HG02588 (cell line): Measurements from ENCODE around the gene DGKD.

Experiments
- ATAC-seq: cut with Tn5 transposase; IDR thresholded peaks from one replicate; pipeline ENCODE4 v1.9.1; 2021; ENCODE audit warnings: mild to moderate bottlenecking, moderate library complexity; ENCODE audit not compliant: unreplicated experiment

The DGKD gene

GRCh38 chr2:233441161-233442027 is 87.1 kb downstream of the DGKD start:
- ATAC-seq = no peak

GRCh38 chr2:233442028-233442310 is 87.7 kb downstream of the DGKD start:
- no peak for ATAC-seq

- no peak for ATAC-seq
Measured at GRCh38 chr2:233443511-233444183, 89.4 kb downstream of the DGKD start.

- ATAC-seq = no peak
Measured at GRCh38 chr2:233444501-233444900, 90.2 kb downstream of the DGKD start.

GRCh38 chr2:233445152-233445830 is 91.0 kb downstream of the DGKD start:
- ATAC-seq = no peak

- no peak for ATAC-seq
Measured at GRCh38 chr2:233446121-233446520, 91.8 kb downstream of the DGKD start.

- no peak for ATAC-seq
Measured at GRCh38 chr2:233446606-233447305, 92.5 kb downstream of the DGKD start.

GRCh38 chr2:233447506-233448219 is 93.4 kb downstream of the DGKD start:
- no peak for ATAC-seq

GRCh38 chr2:233448220-233448559 is 93.9 kb downstream of the DGKD start:
- ATAC-seq = no peak

GRCh38 chr2:233448575-233448974 is 94.3 kb downstream of the DGKD start:
- ATAC-seq = no peak

GRCh38 chr2:233449081-233449901 is 95.0 kb downstream of the DGKD start:
- ATAC-seq = no peak

- no peak for ATAC-seq
Measured at GRCh38 chr2:233449921-233450863, 95.9 kb downstream of the DGKD start.

- no peak for ATAC-seq
Measured at GRCh38 chr2:233450864-233451575, 96.7 kb downstream of the DGKD start.

- ATAC-seq = no peak
Measured at GRCh38 chr2:233451950-233452349, 97.7 kb downstream of the DGKD start.

- ATAC-seq = no peak
Measured at GRCh38 chr2:233453111-233453915, 99.0 kb downstream of the DGKD start.

- no peak for ATAC-seq
Measured at GRCh38 chr2:233453916-233454315, 99.6 kb downstream of the DGKD start.

GRCh38 chr2:233455006-233455405 is 100.7 kb downstream of the DGKD start:
- ATAC-seq = no peak
